Adipocyte (in vitro differentiated cells): ENCODE data around the gene PTF1A.
"Not testable (repeated sequence)": the region's sequence is repeated elsewhere in the genome, so short reads cannot be mapped to it uniquely, and the experiment has no call there.

Source experiments
- DNase-seq: peaks from one replicate; pipeline ENCODE4 v3.0.0-alpha.2; 2015; ENCODE audit warnings: low read depth
- H3K27me3 ChIP-seq: replicated peaks from 2 replicates; pipeline ENCODE4 v1.7.0; 2013; ENCODE audit warnings: mild to moderate bottlenecking, low read length, moderate library complexity; ENCODE audit not compliant: control insufficient read depth, insufficient read depth
- H3K36me3 ChIP-seq: 2 replicates; pipeline ENCODE4 v1.7.0; 2013; ENCODE audit warnings: low read length, mild to moderate bottlenecking, moderate library complexity; ENCODE audit not compliant: control insufficient read depth, insufficient read depth, severe bottlenecking
- H3K4me1 ChIP-seq: 2 replicates; pipeline ENCODE4 v1.7.0; 2013; ENCODE audit warnings: mild to moderate bottlenecking, low read length, moderate library complexity; ENCODE audit not compliant: control insufficient read depth, insufficient read depth
- H3K4me3 ChIP-seq: 2 replicates; pipeline ENCODE4 v1.7.0; 2013; ENCODE audit warnings: mild to moderate bottlenecking, low read length, moderate library complexity
- H3K9ac ChIP-seq: 2 replicates; pipeline ENCODE4 v1.7.0; 2013; ENCODE audit warnings: mild to moderate bottlenecking, low read length, moderate library complexity
- H3K9me3 ChIP-seq: 2 replicates; pipeline ENCODE4 v1.7.0; 2013; ENCODE audit warnings: mild to moderate bottlenecking, low read length, moderate library complexity; ENCODE audit not compliant: control insufficient read depth

Gene PTF1A

DNA sequence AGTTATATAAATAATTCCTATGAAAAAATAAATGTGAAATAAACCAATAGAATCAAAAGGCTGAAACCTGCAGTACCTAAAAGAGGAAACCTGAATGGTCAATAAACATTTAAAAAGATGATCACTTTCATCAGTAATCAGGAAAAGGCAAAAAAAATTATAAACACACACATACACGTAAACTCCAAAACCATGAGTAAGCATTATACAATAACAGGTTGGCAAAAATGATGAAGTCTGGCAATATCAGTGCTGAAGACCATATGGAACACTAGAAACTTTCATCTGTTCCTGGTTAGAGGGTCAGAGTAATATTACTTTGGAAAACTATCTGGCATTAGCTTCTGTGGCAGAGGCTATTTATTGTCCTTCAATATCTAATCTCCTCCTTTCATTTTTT lies 38.5 kb downstream of the PTF1A start:
- Histone ChIP-seq H3K27me3 (no peaks in the 10 kb centered on the region), H3K4me3 (no peak overlapping the region), H3K9ac (no peak overlapping the region), H3K4me1 (no peaks in the 10 kb centered on the region), H3K36me3 (no peaks in the 10 kb centered on the region), H3K9me3 (no peaks in the 10 kb centered on the region)
- no peak for DNase-seq

DNA sequence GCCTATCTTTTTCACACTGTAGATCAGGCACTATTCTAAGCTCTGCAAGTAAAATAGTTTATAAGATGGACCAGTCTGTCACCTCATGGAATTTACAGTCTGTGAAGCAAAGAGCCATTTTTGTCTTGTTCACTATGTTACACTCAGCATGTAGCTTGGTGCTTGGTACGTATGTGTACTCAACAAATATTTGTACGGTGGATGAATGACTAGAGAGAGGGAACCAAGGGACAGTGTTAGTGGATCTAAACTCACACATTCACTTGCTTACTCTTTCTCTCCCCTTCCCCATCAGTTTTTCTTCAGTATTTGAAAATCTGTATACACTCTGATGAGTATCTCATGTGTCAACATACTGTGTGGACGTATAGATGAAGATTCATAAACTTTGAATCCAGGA lies 45.9 kb downstream of the PTF1A start:
- no peak overlapping the region for H3K9ac ChIP-seq
- no peak overlapping the region for H3K4me3 ChIP-seq
- no peak for DNase-seq
- no peaks in the 10 kb centered on the region for H3K27me3 ChIP-seq
- no peaks in the 10 kb centered on the region for H3K4me1 ChIP-seq
- H3K36me3 ChIP-seq = no peaks in the 10 kb centered on the region
- H3K9me3 ChIP-seq = peaks cover 13% of the 10 kb centered on the region

DNA sequence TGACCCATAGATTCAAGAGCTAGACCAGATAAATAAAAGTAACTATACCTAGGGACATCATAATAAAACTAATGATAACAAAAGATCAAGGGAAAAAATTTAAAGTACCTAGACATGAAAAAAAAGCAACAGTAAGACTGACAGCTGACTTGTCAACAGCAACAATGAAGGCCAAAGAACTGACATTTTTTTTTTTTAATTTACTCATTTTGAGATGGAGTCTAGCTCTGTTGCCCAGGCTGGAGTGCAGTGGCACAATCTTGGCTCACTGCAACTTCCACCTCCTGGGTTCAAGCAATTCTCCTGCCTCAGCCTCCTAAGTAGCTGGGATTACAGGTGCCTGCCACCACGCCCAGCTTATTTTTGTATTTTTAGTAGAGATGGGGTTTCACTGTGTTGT lies 49.7 kb downstream of the PTF1A start:
- H3K4me1 ChIP-seq, H3K9ac ChIP-seq, H3K27me3 ChIP-seq, H3K36me3 ChIP-seq, DNase-seq, H3K4me3 ChIP-seq: not testable (repeated sequence)
- peaks cover 29% of the 10 kb centered on the region for H3K9me3 ChIP-seq
